HG03354 (cell line): ENCODE results near the gene ST3GAL3.
"Not testable (repeated sequence)": the region's sequence is repeated elsewhere in the genome, so short reads cannot be mapped to it uniquely, and the experiment has no call there.

Source experiments
- ATAC-seq: cut with Tn5 transposase; IDR thresholded peaks from one replicate; pipeline ENCODE4 v1.9.1; 2021; ENCODE audit warnings: mild to moderate bottlenecking; ENCODE audit not compliant: unreplicated experiment, poor library complexity, severe bottlenecking

Gene ST3GAL3

GRCh38 chr1:43747736-43748135 lies 40.4 kb downstream of the ST3GAL3 start:
- no peak for ATAC-seq

GRCh38 chr1:43750083-43750482 lies 42.7 kb downstream of the ST3GAL3 start:
- no peak for ATAC-seq

GRCh38 chr1:43753422-43753821 lies 46.1 kb downstream of the ST3GAL3 start:
- no peak for ATAC-seq

- ATAC-seq, result no peak
Observed at GRCh38 chr1:43754892-43755291, 47.6 kb downstream of the ST3GAL3 start.

- ATAC-seq, result no peak
Observed at GRCh38 chr1:43757343-43758053, 50.2 kb downstream of the ST3GAL3 start.

GRCh38 chr1:43760745-43761317 lies 53.5 kb downstream of the ST3GAL3 start:
- no peak for ATAC-seq

GRCh38 chr1:43763497-43763973 lies 56.2 kb downstream of the ST3GAL3 start:
- ATAC-seq, result no peak

GRCh38 chr1:43764581-43764980 lies 57.2 kb downstream of the ST3GAL3 start:
- no peak for ATAC-seq

GRCh38 chr1:43766086-43766784 lies 58.9 kb downstream of the ST3GAL3 start:
- no peak for ATAC-seq

GRCh38 chr1:43766818-43767525 lies 59.6 kb downstream of the ST3GAL3 start:
- no peak for ATAC-seq

- no peak for ATAC-seq
Observed at GRCh38 chr1:43768168-43768567, 60.8 kb downstream of the ST3GAL3 start.

GRCh38 chr1:43769350-43769908 lies 62.1 kb downstream of the ST3GAL3 start:
- ATAC-seq, result no peak

- no peak for ATAC-seq
Observed at GRCh38 chr1:43770111-43770510, 62.8 kb downstream of the ST3GAL3 start.

GRCh38 chr1:43772978-43773377 lies 65.6 kb downstream of the ST3GAL3 start:
- ATAC-seq, result no peak

GRCh38 chr1:43773821-43774220 lies 66.5 kb downstream of the ST3GAL3 start:
- ATAC-seq, result no peak

- no peak for ATAC-seq
Observed at GRCh38 chr1:43774359-43774758, 67.0 kb downstream of the ST3GAL3 start.

- ATAC-seq, result no peak
Observed at GRCh38 chr1:43776043-43776761, 68.9 kb downstream of the ST3GAL3 start.

GRCh38 chr1:43777916-43778315 lies 70.6 kb downstream of the ST3GAL3 start:
- not testable (repeated sequence) for ATAC-seq

- ATAC-seq, result no peak
Observed at GRCh38 chr1:43779266-43779665, 71.9 kb downstream of the ST3GAL3 start.
